ENCODE data around the gene MMAA. TPM values are rescaled to one million over a fixed set of nuclear protein-coding genes. Genes with fewer than 3 reads are reported as not detected.
"Not testable (repeated sequence)": the region's sequence is repeated elsewhere in the genome, so short reads cannot be mapped to it uniquely, and the experiment has no call there.

MMAA gene
- total RNA-seq, 1 experiment from 2014 or later, result 2.2 TPM

- Histone ChIP-seq H3K9me3 (ENCODE audit: control insufficient read depth, insufficient read depth, low read depth, low read length) (no peaks in the 10 kb centered on the region), H3K4me3 (ENCODE audit: low read depth in 2 of 2, low read length in 2 of 2) (peak overlapping the region; percentile 86 to 90), H3K27me3 (ENCODE audit: control insufficient read depth, insufficient read depth, low read length) (no peaks in the 10 kb centered on the region), H3K36me3 (ENCODE audit: control insufficient read depth, insufficient read depth, low read length) (no peaks in the 10 kb centered on the region; the same call in 1 of the 2 replicates), H3K4me1 (ENCODE audit: control insufficient read depth, insufficient read depth, low read length) (peaks cover 6% of the 10 kb centered on the region; the same call in 1 of the 2 replicates), H3K27ac (ENCODE audit: low read length) (peak overlapping the region; percentile 97)
- TF ChIP-seq SIN3A (IDR thresholded peaks at IDR 0.05; ENCODE audit: borderline replicate concordance, insufficient read depth, low read depth, low read length), result no peak
- TF ChIP-seq REST (IDR thresholded peaks at IDR 0.05; ENCODE audit: insufficient read depth in 1 of 2, low read depth in 2 of 2, low read length in 1 of 2), result no peak
- TF ChIP-seq TCF7L2 (IDR thresholded peaks at IDR 0.05; ENCODE audit: low read depth, low read length), result no peak
- no peak for TF ChIP-seq POLR2AphosphoS5 (IDR thresholded peaks at IDR 0.05; ENCODE audit: low read depth, low read length)
- TF ChIP-seq CTCF (IDR thresholded peaks at IDR 0.05), result no peak
- ATAC-seq, result peak; percentile 3; the same call in 1 of the 2 replicates
- BruUV-seq (replicated peaks), result TSS peak; percentile 98
- POLR2A ChIA-PET, result no interaction called here
- intact Hi-C loops (cut with micrococcal nuclease; ENCODE audit: unreplicated experiment) (loop anchor here (5.0 to 10.0 kb wide), 2 partner anchors 134 to 401 kb away; partner anchors contain the start of gene SMAD1), in situ Hi-C loops (cut with HindIII; ENCODE audit: low pct_unique_long_range_greater_than_20kb, low sequenced_read_pairs) (no loop called here)
- no peak for DNase-seq (ENCODE audit: low read depth, low spot score)
- CTCF ChIA-PET, result interaction anchor here (0.6 kb wide), 1 partner anchor 202 kb away, joined by 3 read pairs; no protein-coding TSS in a partner anchor
Observed at GRCh38 chr4:145618210-145618931, 814 bp upstream of the MMAA start.

- POLR2A ChIA-PET, result no interaction called here
- H3K27me3 ChIP-seq (ENCODE audit: control insufficient read depth, insufficient read depth, low read length), result no peaks in the 10 kb centered on the region
- peaks cover 6% of the 10 kb centered on the region; the same call in 1 of the 2 replicates for H3K4me1 ChIP-seq (ENCODE audit: control insufficient read depth, insufficient read depth, low read length)
- BruUV-seq (replicated peaks), result TSS peak; percentile 82
- DNase-seq (ENCODE audit: low read depth, low spot score) (no peak), ATAC-seq (peak; percentile 65)
- TF ChIP-seq CTCF (IDR thresholded peaks at IDR 0.05) (peak; percentile 58), REST (IDR thresholded peaks at IDR 0.05; ENCODE audit: insufficient read depth in 1 of 2, low read depth in 2 of 2, low read length in 1 of 2) (no peak)
- H3K27ac ChIP-seq (ENCODE audit: low read length), result peak overlapping the region; percentile 94
- in situ Hi-C loops (cut with HindIII; ENCODE audit: low pct_unique_long_range_greater_than_20kb, low sequenced_read_pairs) (no loop called here), intact Hi-C loops (cut with micrococcal nuclease; ENCODE audit: unreplicated experiment) (loop anchor here (5.0 to 10.0 kb wide), 2 partner anchors 135 to 402 kb away; partner anchors contain the start of gene SMAD1)
- no peaks in the 10 kb centered on the region; the same call in 1 of the 2 replicates for H3K36me3 ChIP-seq (ENCODE audit: control insufficient read depth, insufficient read depth, low read length)
- CTCF ChIA-PET, result interaction anchor here (0.6 kb wide), 2 partner anchors 349 to 431 kb away, joined by 3 to 4 read pairs; no protein-coding TSS in a partner anchor
- no peaks in the 10 kb centered on the region for H3K9me3 ChIP-seq (ENCODE audit: control insufficient read depth, insufficient read depth, low read depth, low read length)
- peak overlapping the region; percentile 86 to 90 for H3K4me3 ChIP-seq (ENCODE audit: low read depth in 2 of 2, low read length in 2 of 2)
Observed at GRCh38 chr4:145619639-145619996, 433 bp downstream of the MMAA start.

- H3K9me3 ChIP-seq (ENCODE audit: control insufficient read depth, insufficient read depth, low read depth, low read length); H3K27me3 ChIP-seq (ENCODE audit: control insufficient read depth, insufficient read depth, low read length); CTCF ChIA-PET; BruUV-seq (replicated peaks); in situ Hi-C loops (cut with HindIII; ENCODE audit: low pct_unique_long_range_greater_than_20kb, low sequenced_read_pairs); ATAC-seq; H3K36me3 ChIP-seq (ENCODE audit: control insufficient read depth, insufficient read depth, low read length); intact Hi-C loops (cut with micrococcal nuclease; ENCODE audit: unreplicated experiment); POLR2A ChIA-PET; H3K4me3 ChIP-seq (ENCODE audit: low read depth in 2 of 2, low read length in 2 of 2); H3K4me1 ChIP-seq (ENCODE audit: control insufficient read depth, insufficient read depth, low read length); H3K27ac ChIP-seq (ENCODE audit: low read length); DNase-seq (ENCODE audit: low read depth, low spot score): not testable (repeated sequence)
Observed at GRCh38 chr4:145622067-145622466, 2.9 kb downstream of the MMAA start.
